C4-2B (cell line): Measurements from ENCODE around the gene RBM18.

Experiments used
- H3K27ac ChIP-seq: fragments of 450-650 bp; 2 replicates; pipeline ENCODE4 v1.5.1; 2017
- CTCF ChIP-seq: fragments of 450-650 bp; conservative IDR thresholded peaks from 2 replicates; pipeline ENCODE4 v1.5.1; 2017; ENCODE audit warnings: mild to moderate bottlenecking
- ZFX ChIP-seq: fragments of 450-650 bp; IDR thresholded peaks from 2 replicates; pipeline ENCODE4 v1.6.1; 2017

Gene RBM18

DNA sequence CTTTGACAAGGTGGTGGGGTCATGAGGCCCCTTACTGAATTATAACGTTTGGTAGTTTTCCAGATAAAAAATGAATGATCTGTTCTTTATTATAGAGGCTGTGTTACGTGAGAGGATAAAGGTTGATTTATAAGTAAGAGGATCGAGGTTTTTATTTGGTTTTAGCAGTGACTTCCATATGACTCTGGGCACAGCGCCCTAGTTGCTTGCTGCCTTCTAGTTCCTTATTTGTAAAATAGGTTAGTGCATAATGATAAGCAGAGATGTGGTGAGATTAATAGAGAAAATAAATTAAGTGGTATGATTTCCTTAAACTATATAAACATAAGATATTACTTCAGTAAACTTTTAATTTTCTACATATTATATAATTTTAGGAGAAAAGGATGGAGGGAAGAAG is 29.9 kb upstream of the RBM18 start:
- TF ChIP-seq ZFX: no peak
- no peak for TF ChIP-seq CTCF
- no peak overlapping the region for H3K27ac ChIP-seq

DNA sequence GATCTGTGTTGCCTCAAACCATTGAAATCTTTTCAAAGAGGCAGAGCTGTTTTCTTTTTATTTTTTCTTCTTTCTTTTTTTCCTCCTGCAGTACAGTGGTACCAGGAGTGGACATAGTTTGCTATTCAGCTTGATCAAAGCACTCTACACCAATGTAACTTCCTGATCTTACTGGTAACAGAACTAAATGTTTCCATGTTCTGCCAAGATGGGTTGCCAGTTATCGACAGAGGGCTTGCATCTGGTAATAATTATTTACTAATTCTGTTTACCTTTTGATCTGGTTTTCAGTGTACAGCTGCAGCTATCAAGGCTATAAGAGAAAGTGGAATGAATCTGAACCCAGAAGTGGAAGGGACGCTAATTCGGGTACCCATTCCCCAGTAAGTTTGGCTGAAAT is 26.8 kb upstream of the RBM18 start:
- no peak overlapping the region for H3K27ac ChIP-seq
- TF ChIP-seq ZFX: no peak
- no peak for TF ChIP-seq CTCF

DNA sequence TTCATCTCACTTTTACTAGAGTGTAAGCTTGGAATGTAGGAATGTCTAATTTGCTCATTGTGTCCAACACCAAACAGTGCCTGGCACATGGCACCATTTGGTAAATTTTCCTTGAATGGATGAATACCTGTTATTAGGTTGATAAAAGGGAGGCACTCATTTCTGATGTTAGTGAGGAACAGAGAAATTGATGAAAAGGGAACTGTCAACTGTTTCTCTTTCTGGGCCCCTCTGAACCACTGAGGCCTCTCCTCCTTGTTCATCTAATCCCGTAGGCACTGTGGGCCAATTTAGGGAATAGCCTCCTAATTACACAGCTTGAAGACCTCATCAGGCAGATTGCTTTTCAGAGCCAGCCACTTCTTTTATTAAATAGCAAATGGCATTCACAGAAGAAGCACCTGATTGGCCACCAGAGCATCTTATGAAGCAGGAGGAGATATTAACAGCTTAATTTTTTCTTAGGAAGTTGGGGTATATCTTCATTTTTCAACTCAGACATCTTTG is 22.6 kb upstream of the RBM18 start:
- no peak overlapping the region for H3K27ac ChIP-seq
- TF ChIP-seq ZFX: no peak
- TF ChIP-seq CTCF: no peak

DNA sequence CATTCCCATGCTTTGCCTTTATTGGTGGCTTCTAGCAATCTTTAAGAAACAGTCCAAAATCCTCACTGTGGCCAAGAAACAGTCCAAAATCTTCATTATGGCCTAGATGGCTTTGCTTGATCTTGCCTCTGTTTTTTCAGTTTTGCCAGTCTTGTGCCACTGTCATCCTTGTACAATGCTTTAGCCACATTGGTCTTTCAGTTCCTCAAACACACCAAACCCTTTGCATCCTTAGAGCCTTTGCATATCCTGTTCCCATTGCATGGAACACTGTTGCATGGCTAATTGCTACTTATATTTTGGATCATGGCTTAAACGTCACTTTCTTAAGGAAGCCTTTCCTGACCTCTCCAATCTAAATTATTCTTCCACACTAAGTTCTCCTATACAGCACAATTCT is 22.1 kb upstream of the RBM18 start:
- H3K27ac ChIP-seq: no peak overlapping the region

DNA sequence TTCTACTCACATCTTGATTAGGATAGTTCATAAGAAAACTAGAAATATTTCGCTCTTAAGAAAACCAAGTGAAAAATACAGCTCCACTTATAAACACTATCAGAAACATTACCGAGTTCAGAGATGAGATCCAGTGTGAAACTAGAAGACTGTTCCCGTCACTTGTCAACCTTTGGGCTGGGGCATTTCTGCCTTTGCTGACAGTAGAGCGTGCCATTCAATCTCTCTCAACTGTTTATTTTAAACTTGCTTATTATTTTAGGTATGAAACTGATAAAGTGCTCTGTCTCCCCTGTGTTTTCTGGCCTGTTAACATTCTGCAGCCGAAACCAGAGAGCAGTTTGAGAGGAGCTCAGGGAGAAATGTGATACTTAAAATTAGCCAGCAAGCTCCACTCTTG is 16.7 kb upstream of the RBM18 start:
- TF ChIP-seq ZFX (no peak), CTCF (no peak)
- H3K27ac ChIP-seq: no peak overlapping the region

More for the DNA sequence above, 22.1 kb upstream of the RBM18 start:
- TF ChIP-seq CTCF (no peak), ZFX (no peak)

GRCh38 chr9:122277285-122277897 is 12.8 kb upstream of the RBM18 start:
- no peak for TF ChIP-seq CTCF
- no peak for TF ChIP-seq ZFX
- H3K27ac ChIP-seq: no peak overlapping the region

DNA sequence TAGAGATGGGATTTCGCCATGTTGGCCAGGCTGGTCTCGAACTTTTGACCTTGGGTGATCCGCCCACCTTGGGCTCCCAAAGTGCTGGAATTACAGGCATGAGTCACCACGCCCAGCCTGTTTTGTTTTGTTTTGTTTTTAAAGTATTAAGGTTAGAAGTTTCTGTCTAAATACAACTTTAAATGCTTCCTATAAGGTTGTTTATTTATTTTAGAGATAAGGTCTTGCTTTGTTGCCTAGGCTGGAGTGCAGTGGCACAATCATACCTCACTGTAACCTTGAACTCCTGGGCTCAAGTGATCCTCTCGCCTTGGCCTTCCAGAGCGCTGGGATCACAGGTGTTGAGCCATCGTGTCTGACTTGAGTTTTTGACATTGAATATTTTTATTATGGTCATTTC is 11.5 kb upstream of the RBM18 start:
- TF ChIP-seq CTCF: no peak
- TF ChIP-seq ZFX: no peak
- no peak overlapping the region for H3K27ac ChIP-seq
